DND-41 (cell line): Measurements from ENCODE around the gene CKS1B.

ENCODE experiments used
- ATAC-seq: fragments of 200-7000 bp; cut with Tn5 transposase; 3 replicates; pipeline ENCODE4 v1.9.1; 2021; ENCODE audit warnings: low read depth; ENCODE audit not compliant: insufficient read depth
- DNase-seq: peaks from one replicate; pipeline ENCODE4 v3.0.0-alpha.2; 2020
- H2AFZ ChIP-seq: 2 replicates; pipeline ENCODE4 v1.6.0; 2012; ENCODE audit warnings: low read depth, low read length
- H3K27ac ChIP-seq: 2 replicates; pipeline ENCODE4 v1.5.1; 2012; ENCODE audit warnings: low read length, inconsistent platforms
- H3K27me3 ChIP-seq: fragments of 200-600 bp; sonication (generic); 2 replicates; pipeline ENCODE4 v1.6.0; 2012; ENCODE audit warnings: low read length, mild to moderate bottlenecking, inconsistent platforms; ENCODE audit not compliant: insufficient read depth, poor library complexity
- H3K36me3 ChIP-seq: 2 replicates; pipeline ENCODE4 v1.5.1; 2012; ENCODE audit warnings: low read length, inconsistent platforms; ENCODE audit not compliant: insufficient read depth
- H3K4me1 ChIP-seq: 2 replicates; pipeline ENCODE4 v1.5.1; 2012; ENCODE audit warnings: mild to moderate bottlenecking, low read length; ENCODE audit not compliant: insufficient read depth
- H3K4me2 ChIP-seq: 2 replicates; pipeline ENCODE4 v1.6.0; 2012; ENCODE audit warnings: mild to moderate bottlenecking, moderate library complexity, low read length, inconsistent platforms; ENCODE audit not compliant: insufficient read depth
- H3K4me3 ChIP-seq, 2 experiments: fragments of 200-600 bp in 1 of 2; shearing (Covaris generic) in 1 of 2; 2 replicates each; pipeline ENCODE4 v1.5.1; 2012 to 2016; ENCODE audit warnings: inconsistent platforms in 2 of 2, low read length in 2 of 2, mild to moderate bottlenecking in 2 of 2, low read depth in 1 of 2, moderate library complexity in 1 of 2
- H3K79me2 ChIP-seq: 2 replicates; pipeline ENCODE4 v1.6.0; 2012; ENCODE audit warnings: low read length, inconsistent platforms; ENCODE audit not compliant: insufficient read depth
- H3K9ac ChIP-seq: 2 replicates; pipeline ENCODE4 v1.6.0; 2012; ENCODE audit warnings: low read depth, mild to moderate bottlenecking, inconsistent platforms, low read length, moderate library complexity
- H3K9me3 ChIP-seq: 2 replicates; pipeline ENCODE4 v1.5.1; 2012; ENCODE audit warnings: low read length, moderate library complexity, mild to moderate bottlenecking, inconsistent platforms; ENCODE audit not compliant: insufficient read depth, severe bottlenecking
- H4K20me1 ChIP-seq: 2 replicates; pipeline ENCODE4 v1.6.0; 2012; ENCODE audit warnings: low read length; ENCODE audit not compliant: insufficient read depth
- CTCF ChIP-seq: IDR thresholded peaks from 2 replicates; pipeline ENCODE4 v1.5.1; 2012; ENCODE audit warnings: borderline replicate concordance, low read length, moderate library complexity, mild to moderate bottlenecking; ENCODE audit not compliant: poor library complexity, severe bottlenecking; ENCODE audit errors: extremely low read depth
- EZH2 ChIP-seq: IDR thresholded peaks from 3 replicates; pipeline ENCODE4 v1.6.1; 2012; ENCODE audit warnings: borderline replicate concordance, low read depth, mild to moderate bottlenecking, moderate library complexity, low read length, inconsistent platforms; ENCODE audit not compliant: severe bottlenecking

Gene CKS1B

GRCh38 chr1:155013632-155014031 lies 39.2 kb downstream of the CKS1B start:
- Histone ChIP-seq H3K36me3 (no peaks in the 10 kb centered on the region), H3K27ac (no peak overlapping the region), H3K4me1 (peaks cover 20% of the 10 kb centered on the region), H3K4me3 (no peak overlapping the region), H3K9ac (no peak overlapping the region), H4K20me1 (peaks cover 64% of the 10 kb centered on the region), H3K4me2 (no peak overlapping the region), H3K27me3 (peaks cover 16% of the 10 kb centered on the region), H2AFZ (no peak overlapping the region), H3K79me2 (no peaks in the 10 kb centered on the region), H3K9me3 (no peaks in the 10 kb centered on the region)
- no peak for ATAC-seq
- no peak for TF ChIP-seq CTCF
- no peak for TF ChIP-seq EZH2
- DNase-seq = peak; percentile 32

- H3K4me2 ChIP-seq = no peak overlapping the region
- no peaks in the 10 kb centered on the region for H3K36me3 ChIP-seq
- peaks cover 29% of the 10 kb centered on the region for H3K27me3 ChIP-seq
- no peak overlapping the region for H3K4me3 ChIP-seq
- no peak for TF ChIP-seq CTCF
- TF ChIP-seq EZH2 = no peak
- H3K79me2 ChIP-seq = no peaks in the 10 kb centered on the region
- no peaks in the 10 kb centered on the region for H3K9me3 ChIP-seq
- peaks cover 20% of the 10 kb centered on the region for H3K4me1 ChIP-seq
- DNase-seq = no peak
- no peak overlapping the region for H2AFZ ChIP-seq
- no peak overlapping the region for H3K27ac ChIP-seq
- ATAC-seq = no peak
- H3K9ac ChIP-seq = no peak overlapping the region
- H4K20me1 ChIP-seq = peaks cover 71% of the 10 kb centered on the region
Observed at GRCh38 chr1:155014709-155015508, 40.4 kb downstream of the CKS1B start.

GRCh38 chr1:155015527-155016230 lies 41.2 kb downstream of the CKS1B start:
- H4K20me1 ChIP-seq = peaks cover 66% of the 10 kb centered on the region
- no peak for ATAC-seq
- DNase-seq = no peak
- H3K4me3 ChIP-seq = no peak overlapping the region
- no peaks in the 10 kb centered on the region for H3K9me3 ChIP-seq
- H3K27ac ChIP-seq = no peak overlapping the region
- H3K9ac ChIP-seq = no peak overlapping the region
- no peak overlapping the region for H2AFZ ChIP-seq
- H3K36me3 ChIP-seq = no peaks in the 10 kb centered on the region
- peaks cover 30% of the 10 kb centered on the region for H3K27me3 ChIP-seq
- TF ChIP-seq CTCF = no peak
- TF ChIP-seq EZH2 = no peak
- H3K79me2 ChIP-seq = no peaks in the 10 kb centered on the region
- no peak overlapping the region for H3K4me2 ChIP-seq
- H3K4me1 ChIP-seq = peaks cover 13% of the 10 kb centered on the region
